ENCODE data around the gene NME1.
"Not testable (repeated sequence)": the region's sequence is repeated elsewhere in the genome, so short reads cannot be mapped to it uniquely, and the experiment has no call there.

NME1 gene

DNA sequence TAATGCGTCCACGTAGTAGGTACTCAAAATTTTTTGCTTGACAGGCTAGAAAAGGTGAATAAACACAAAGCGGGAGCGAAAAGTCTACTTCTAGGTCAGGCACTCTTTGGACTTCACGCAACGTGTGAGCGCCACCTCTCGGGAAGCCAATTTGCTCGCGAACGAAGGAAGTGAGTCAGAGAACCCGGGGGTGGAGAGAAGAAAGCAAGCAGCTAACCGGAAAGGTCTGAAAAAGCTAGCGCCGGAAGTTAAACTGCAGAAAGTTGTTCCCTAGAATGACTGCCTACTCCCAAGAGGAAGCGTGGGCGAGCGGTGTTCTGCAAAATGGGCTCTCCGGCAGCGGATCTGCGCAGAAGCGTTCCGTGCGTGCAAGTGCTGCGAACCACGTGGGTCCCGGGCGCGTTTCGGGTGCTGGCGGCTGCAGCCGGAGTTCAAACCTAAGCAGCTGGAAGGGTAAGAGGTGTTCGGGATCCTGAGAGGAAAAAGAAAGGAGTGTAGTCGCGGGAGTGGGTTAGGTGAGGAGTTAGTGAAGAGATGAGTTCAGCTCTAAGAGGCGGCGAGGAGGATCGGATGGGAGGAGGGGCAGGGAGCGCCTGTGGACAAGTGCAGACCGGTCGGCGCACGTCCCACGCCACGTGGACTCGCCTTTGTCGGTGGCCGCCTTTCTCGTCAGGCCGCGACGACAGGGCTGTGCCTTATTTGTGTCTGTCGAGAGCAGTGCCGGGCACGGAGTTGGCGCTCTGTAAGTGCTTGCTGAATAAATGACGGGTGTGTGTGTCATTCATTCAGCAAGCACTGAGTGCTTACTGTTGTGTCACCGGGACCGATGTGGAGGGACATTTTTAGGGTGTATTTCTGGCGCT is at the start of gene NME1:
NME1 (plus strand) TSS at position 350 of the 863 bp plus-strand sequence. CDS start 2,096 bp downstream, outside the sequence.
- peak within 1 kb of the TSS; percentile 93 to 95 for H3K4me3 ChIP-seq (ENCODE audit: low read depth in 1 of 2, low read length in 2 of 2)
- H3K36me3 ChIP-seq (ENCODE audit: control insufficient read depth in 1 of 2, insufficient read depth in 2 of 2, low read length in 2 of 2): peaks cover 3 to 6% of the 10 kb centered on the region in 2 donors
- no peaks in the 10 kb centered on the region for H3K9me3 ChIP-seq (ENCODE audit: control insufficient read depth in 1 of 2, low read length in 2 of 2)
- peaks cover 7 to 8% of the 10 kb centered on the region in 2 donors for H3K4me1 ChIP-seq (ENCODE audit: control insufficient read depth in 1 of 2, insufficient read depth in 2 of 2, low read length in 2 of 2)
- no peaks in the 10 kb centered on the region for H3K27me3 ChIP-seq (ENCODE audit: low read depth, low read length)
- H3K27ac ChIP-seq (ENCODE audit: low read length): peak within 1 kb of the TSS; percentile 89

DNA sequence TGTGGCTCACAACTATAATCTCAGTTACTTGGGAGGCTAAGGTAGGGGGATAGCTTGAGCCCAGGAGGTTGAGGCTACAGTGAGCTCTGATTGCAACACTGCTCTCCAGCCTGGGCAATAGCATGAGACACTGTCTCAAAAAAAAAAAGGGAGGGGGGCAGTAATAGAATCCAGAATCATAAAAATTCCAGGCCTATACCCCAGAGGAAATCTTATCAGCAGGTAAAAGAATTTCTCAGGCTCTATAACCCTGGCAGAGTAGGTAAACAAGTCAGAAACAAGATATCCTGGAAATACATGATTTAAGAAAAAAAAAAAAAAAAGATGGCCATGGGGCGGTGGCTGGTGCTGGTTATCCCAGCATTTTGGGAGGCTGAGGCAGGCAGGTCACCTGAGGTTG is 45.6 kb upstream of the NME1 start:
- Histone ChIP-seq H3K9me3 (ENCODE audit: control insufficient read depth in 1 of 2, low read length in 2 of 2) (no peaks in the 10 kb centered on the region), H3K27ac (ENCODE audit: low read length) (no peak overlapping the region), H3K4me3 (ENCODE audit: low read depth in 1 of 2, low read length in 2 of 2) (no peak overlapping the region), H3K4me1 (ENCODE audit: control insufficient read depth in 1 of 2, insufficient read depth in 2 of 2, low read length in 2 of 2) (peaks cover 0 to 14% of the 10 kb centered on the region in 2 donors), H3K27me3 (ENCODE audit: low read depth, low read length) (no peaks in the 10 kb centered on the region), H3K36me3 (ENCODE audit: control insufficient read depth in 1 of 2, insufficient read depth in 2 of 2, low read length in 2 of 2) (no peaks in the 10 kb centered on the region)

GRCh38 chr17:51112303-51113222 is 40.8 kb upstream of the NME1 start:
- not testable (repeated sequence) for H3K4me1 ChIP-seq (ENCODE audit: control insufficient read depth in 1 of 2, insufficient read depth in 2 of 2, low read length in 2 of 2); H3K27me3 ChIP-seq (ENCODE audit: low read depth, low read length); H3K27ac ChIP-seq (ENCODE audit: low read length); H3K36me3 ChIP-seq (ENCODE audit: control insufficient read depth in 1 of 2, insufficient read depth in 2 of 2, low read length in 2 of 2); H3K9me3 ChIP-seq (ENCODE audit: control insufficient read depth in 1 of 2, low read length in 2 of 2); H3K4me3 ChIP-seq (ENCODE audit: low read depth in 1 of 2, low read length in 2 of 2)

DNA sequence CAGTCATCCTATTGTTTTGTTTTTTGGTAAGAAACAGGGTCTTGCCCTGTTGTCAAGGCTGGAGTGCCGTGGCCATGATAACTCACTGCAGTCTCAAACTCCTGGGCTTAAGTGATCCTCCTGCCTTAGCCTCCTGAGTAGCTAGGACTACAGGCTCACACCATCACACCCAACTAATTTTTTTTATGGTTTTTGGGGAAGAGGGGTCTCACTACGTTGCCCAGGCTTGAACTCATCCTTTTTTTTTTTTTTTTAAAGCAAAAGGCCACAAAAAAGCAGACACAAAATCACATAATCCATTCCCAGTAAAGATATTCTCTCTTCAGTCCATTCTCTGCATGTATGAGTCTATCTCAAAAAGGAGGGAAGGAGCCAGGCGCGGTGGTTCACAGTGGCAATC is 38.2 kb upstream of the NME1 start:
- no peaks in the 10 kb centered on the region for H3K9me3 ChIP-seq (ENCODE audit: control insufficient read depth in 1 of 2, low read length in 2 of 2)
- peaks cover 0 to 4% of the 10 kb centered on the region in 2 donors for H3K36me3 ChIP-seq (ENCODE audit: control insufficient read depth in 1 of 2, insufficient read depth in 2 of 2, low read length in 2 of 2)
- peaks cover 7 to 25% of the 10 kb centered on the region in 2 donors for H3K4me1 ChIP-seq (ENCODE audit: control insufficient read depth in 1 of 2, insufficient read depth in 2 of 2, low read length in 2 of 2)
- H3K27me3 ChIP-seq (ENCODE audit: low read depth, low read length): no peaks in the 10 kb centered on the region
- H3K4me3 ChIP-seq (ENCODE audit: low read depth in 1 of 2, low read length in 2 of 2): no peak overlapping the region
- no peak overlapping the region for H3K27ac ChIP-seq (ENCODE audit: low read length)

- H3K27me3 ChIP-seq (ENCODE audit: low read depth, low read length): no peaks in the 10 kb centered on the region
- H3K4me3 ChIP-seq (ENCODE audit: low read depth in 1 of 2, low read length in 2 of 2): peak overlapping the region; percentile 91 to 95
- peaks cover 7 to 28% of the 10 kb centered on the region in 2 donors for H3K4me1 ChIP-seq (ENCODE audit: control insufficient read depth in 1 of 2, insufficient read depth in 2 of 2, low read length in 2 of 2)
- peak overlapping the region; percentile 95 for H3K27ac ChIP-seq (ENCODE audit: low read length)
- H3K9me3 ChIP-seq (ENCODE audit: control insufficient read depth in 1 of 2, low read length in 2 of 2): no peaks in the 10 kb centered on the region
- peaks cover 0 to 20% of the 10 kb centered on the region in 2 donors for H3K36me3 ChIP-seq (ENCODE audit: control insufficient read depth in 1 of 2, insufficient read depth in 2 of 2, low read length in 2 of 2)
Measured at GRCh38 chr17:51118330-51119195, 34.8 kb upstream of the NME1 start.

DNA sequence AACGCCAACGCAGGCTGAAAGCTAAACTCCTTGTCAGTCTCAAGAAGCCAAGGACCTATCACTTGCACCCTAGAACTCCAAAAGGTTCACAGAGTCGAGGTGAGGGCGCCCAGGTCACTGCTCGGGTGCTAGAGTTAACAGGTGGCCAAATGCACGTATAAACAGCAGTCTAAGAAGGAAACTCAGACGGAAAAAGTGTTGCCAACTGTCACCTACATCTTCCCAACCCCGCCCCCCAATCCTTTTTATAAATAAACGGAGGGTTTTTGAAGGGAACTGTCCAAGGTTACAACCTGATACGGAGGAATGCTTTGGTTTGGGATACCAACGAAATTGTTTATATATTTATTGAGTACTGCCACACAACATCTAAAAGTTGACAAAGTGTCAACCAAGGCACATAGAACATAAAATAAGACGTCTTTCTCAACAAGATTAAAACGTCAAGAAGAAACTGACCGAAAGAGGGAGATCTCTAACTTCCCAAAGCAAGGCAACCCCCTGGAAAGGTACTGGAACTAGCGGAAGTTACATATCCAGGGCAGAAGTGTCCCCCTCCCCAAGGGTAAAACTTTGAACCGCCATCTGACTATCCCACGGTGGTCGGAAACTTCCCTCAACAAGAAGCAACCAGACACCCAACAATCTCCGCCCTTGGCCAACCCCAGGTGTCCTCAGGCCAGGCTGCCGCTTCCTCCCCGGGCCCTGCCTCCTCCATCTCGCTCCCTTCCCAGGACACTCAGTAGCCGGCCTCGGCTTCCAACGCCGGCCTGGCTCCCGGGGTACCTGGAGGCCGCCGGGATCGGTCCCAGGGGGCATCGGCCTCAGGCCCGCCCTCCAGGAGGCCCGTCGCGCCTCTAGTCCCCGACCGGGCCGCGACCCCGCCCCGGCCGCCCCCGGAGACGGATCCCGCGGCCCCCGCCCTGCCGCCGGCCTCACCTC is 33.7 kb upstream of the NME1 start:
- Histone ChIP-seq H3K9me3 (ENCODE audit: control insufficient read depth in 1 of 2, low read length in 2 of 2) (no peaks in the 10 kb centered on the region), H3K4me1 (ENCODE audit: control insufficient read depth in 1 of 2, insufficient read depth in 2 of 2, low read length in 2 of 2) (peaks cover 7 to 28% of the 10 kb centered on the region in 2 donors), H3K4me3 (ENCODE audit: low read depth in 1 of 2, low read length in 2 of 2) (peak overlapping the region; percentile 91 to 95), H3K27me3 (ENCODE audit: low read depth, low read length) (no peaks in the 10 kb centered on the region), H3K36me3 (ENCODE audit: control insufficient read depth in 1 of 2, insufficient read depth in 2 of 2, low read length in 2 of 2) (peaks cover 0 to 20% of the 10 kb centered on the region in 2 donors), H3K27ac (ENCODE audit: low read length) (peak overlapping the region; percentile 95)

GRCh38 chr17:51120357-51120738 is 33.0 kb upstream of the NME1 start:
- H3K27me3 ChIP-seq (ENCODE audit: low read depth, low read length): no peaks in the 10 kb centered on the region
- peaks cover 7 to 28% of the 10 kb centered on the region in 2 donors for H3K4me1 ChIP-seq (ENCODE audit: control insufficient read depth in 1 of 2, insufficient read depth in 2 of 2, low read length in 2 of 2)
- peaks cover 0 to 20% of the 10 kb centered on the region in 2 donors for H3K36me3 ChIP-seq (ENCODE audit: control insufficient read depth in 1 of 2, insufficient read depth in 2 of 2, low read length in 2 of 2)
- peak overlapping the region; percentile 91 to 95 for H3K4me3 ChIP-seq (ENCODE audit: low read depth in 1 of 2, low read length in 2 of 2)
- H3K9me3 ChIP-seq (ENCODE audit: control insufficient read depth in 1 of 2, low read length in 2 of 2): no peaks in the 10 kb centered on the region
- peak overlapping the region; percentile 95 for H3K27ac ChIP-seq (ENCODE audit: low read length)

DNA sequence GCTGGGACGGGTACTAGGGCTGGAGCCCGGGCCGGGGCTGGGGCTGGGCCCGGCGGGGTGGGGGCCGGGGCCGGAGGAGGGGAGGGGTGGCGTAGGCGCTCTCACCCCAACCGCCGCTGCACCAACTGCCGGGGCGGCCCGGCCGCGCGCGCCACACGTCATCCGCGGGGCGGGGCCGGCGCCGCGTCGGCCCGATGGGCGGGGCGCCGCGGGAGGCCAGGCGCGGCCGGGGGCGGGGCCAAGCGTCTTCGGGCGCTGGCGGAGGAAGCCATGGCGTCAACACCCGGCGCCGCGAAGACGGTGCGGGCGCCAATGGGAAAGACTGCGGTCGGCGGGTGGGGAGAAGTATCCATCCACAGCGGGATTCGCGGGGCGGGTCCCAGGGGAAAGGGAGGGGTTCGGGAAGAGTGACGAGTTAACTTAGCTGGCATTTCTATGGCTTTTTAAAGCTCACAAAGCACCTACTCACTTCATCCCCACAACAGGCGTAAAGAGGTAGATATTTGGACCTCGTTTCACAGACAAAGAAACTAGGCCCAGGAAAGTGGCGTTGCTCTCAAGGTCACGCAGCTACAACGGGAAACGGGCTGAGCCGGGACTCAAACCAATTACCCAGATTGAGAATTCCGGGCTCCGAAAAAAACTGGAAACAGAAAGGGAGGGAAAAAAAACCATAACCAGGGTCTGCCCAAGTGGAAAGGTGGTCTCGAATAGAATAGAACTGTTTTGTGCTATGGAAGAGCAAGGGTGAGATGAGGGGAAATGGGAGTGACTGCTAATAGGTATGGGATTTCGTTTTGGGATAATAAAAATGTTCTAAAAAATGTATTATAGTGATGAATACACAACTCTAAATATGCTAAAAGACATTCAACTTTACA is 32.4 kb upstream of the NME1 start, which contains the start of gene SPAG9:
SPAG9 (minus strand) TSS at position 130 of the 881 bp plus-strand sequence. CDS start 212 bp downstream, outside the sequence.
- Histone ChIP-seq H3K36me3 (ENCODE audit: control insufficient read depth in 1 of 2, insufficient read depth in 2 of 2, low read length in 2 of 2) (peaks cover 0 to 20% of the 10 kb centered on the region in 2 donors), H3K27ac (ENCODE audit: low read length) (peak within 1 kb of the TSS; percentile 99), H3K27me3 (ENCODE audit: low read depth, low read length) (no peaks in the 10 kb centered on the region), H3K4me1 (ENCODE audit: control insufficient read depth in 1 of 2, insufficient read depth in 2 of 2, low read length in 2 of 2) (peaks cover 7 to 28% of the 10 kb centered on the region in 2 donors), H3K9me3 (ENCODE audit: control insufficient read depth in 1 of 2, low read length in 2 of 2) (no peaks in the 10 kb centered on the region), H3K4me3 (ENCODE audit: low read depth in 1 of 2, low read length in 2 of 2) (peak within 1 kb of the TSS; percentile 91 to 95)
